ENCODE data around the gene SPPL2A.

DNA sequence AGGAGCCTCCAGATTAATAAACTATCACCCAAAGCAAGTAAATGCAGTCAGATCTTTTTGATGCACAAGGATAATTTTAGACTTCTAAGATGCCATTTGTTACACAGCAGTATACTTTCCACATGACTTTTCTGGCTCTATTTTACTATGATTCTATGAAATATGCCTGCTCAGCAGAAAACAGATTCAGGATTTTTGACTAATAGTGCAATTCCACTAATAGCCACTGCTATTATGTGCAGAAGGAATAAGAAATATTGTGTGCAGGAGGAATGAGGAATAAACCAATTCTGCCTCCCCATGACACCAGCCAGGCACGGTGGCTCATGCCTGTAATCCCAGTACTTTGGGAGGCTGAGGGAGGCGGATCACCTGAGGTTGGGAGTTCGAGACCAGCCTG is 11.5 kb upstream of the SPPL2A start:
- TF ChIP-seq POLR2AphosphoS5 (IDR thresholded peaks at IDR 0.05; ENCODE audit: control insufficient read depth, insufficient read depth, low read depth, low read length) (no peak), THRAP3 (IDR thresholded peaks at IDR 0.05; ENCODE audit: borderline replicate concordance) (no peak), RNF2 (IDR thresholded peaks at IDR 0.05) (no peak), NFRKB (IDR thresholded peaks at IDR 0.05; ENCODE audit: low read depth) (no peak), HDAC6 (IDR thresholded peaks at IDR 0.05; ENCODE audit: low read depth, low read length) (no peak), HMG20A (CRISPR knock-in tag; conservative IDR thresholded peaks at IDR 0.05) (no peak), TBL1XR1 (IDR thresholded peaks at IDR 0.05; ENCODE audit: low read length in 2 of 2) (no peak), FOXA1 (IDR thresholded peaks at IDR 0.05; ENCODE audit: borderline replicate concordance) (no peak), ARNT (IDR thresholded peaks at IDR 0.05) (no peak), PCBP2 (IDR thresholded peaks at IDR 0.05; ENCODE audit: low read depth, low read length, poor library complexity, severe bottlenecking) (no peak)
- TF ChIP-seq, protein P1, sequence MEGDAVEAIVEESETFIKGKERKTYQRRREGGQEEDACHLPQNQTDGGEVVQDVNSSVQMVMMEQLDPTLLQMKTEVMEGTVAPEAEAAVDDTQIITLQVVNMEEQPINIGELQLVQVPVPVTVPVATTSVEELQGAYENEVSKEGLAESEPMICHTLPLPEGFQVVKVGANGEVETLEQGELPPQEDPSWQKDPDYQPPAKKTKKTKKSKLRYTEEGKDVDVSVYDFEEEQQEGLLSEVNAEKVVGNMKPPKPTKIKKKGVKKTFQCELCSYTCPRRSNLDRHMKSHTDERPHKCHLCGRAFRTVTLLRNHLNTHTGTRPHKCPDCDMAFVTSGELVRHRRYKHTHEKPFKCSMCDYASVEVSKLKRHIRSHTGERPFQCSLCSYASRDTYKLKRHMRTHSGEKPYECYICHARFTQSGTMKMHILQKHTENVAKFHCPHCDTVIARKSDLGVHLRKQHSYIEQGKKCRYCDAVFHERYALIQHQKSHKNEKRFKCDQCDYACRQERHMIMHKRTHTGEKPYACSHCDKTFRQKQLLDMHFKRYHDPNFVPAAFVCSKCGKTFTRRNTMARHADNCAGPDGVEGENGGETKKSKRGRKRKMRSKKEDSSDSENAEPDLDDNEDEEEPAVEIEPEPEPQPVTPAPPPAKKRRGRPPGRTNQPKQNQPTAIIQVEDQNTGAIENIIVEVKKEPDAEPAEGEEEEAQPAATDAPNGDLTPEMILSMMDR (IDR thresholded peaks at IDR 0.05 in 2 of 3, conservative IDR thresholded peaks at IDR 0.05 in 1 of 3; ENCODE audit: insufficient read depth in 2 of 3, low read depth in 1 of 3, low read length in 3 of 3), result no peak
- TF ChIP-seq, protein P2, sequence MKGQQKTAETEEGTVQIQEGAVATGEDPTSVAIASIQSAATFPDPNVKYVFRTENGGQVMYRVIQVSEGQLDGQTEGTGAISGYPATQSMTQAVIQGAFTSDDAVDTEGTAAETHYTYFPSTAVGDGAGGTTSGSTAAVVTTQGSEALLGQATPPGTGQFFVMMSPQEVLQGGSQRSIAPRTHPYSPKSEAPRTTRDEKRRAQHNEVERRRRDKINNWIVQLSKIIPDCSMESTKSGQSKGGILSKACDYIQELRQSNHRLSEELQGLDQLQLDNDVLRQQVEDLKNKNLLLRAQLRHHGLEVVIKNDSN (CRISPR knock-in tag; IDR thresholded peaks at IDR 0.05), result no peak
